Gastrocnemius medialis (tissue), 4 donors: ENCODE results near the gene TSHZ3. TPM values are rescaled to one million over a fixed set of nuclear protein-coding genes. Genes with fewer than 3 reads are reported as not detected.

Experiments
- ATAC-seq, 2 donors: fragments of 150-250 bp; one replicate each; pipeline ENCODE4 v1.9.1; 2016
- DNase-seq, 2 donors: peaks; one replicate each; pipeline ENCODE4 v3.0.0-alpha.2; 2019
- H3K27ac ChIP-seq, 4 donors: fragments of 200-600 bp; sonication (generic); 1 replicate in 1 of 4; 2 replicates in 3 of 4; pipeline ENCODE4 v1.5.1; 2016 to 2018; ENCODE audit warnings: mild to moderate bottlenecking in 2 of 4, moderate library complexity in 1 of 4
- H3K27me3 ChIP-seq, 3 donors: fragments of 200-600 bp; sonication (generic) in 2 of 3; 1 replicate in 1 of 3; 2 replicates in 2 of 3; pipeline versions ENCODE4 v1.5.1 to v1.6.0; 2016 to 2019; ENCODE audit warnings: mild to moderate bottlenecking in 1 of 3, moderate library complexity in 1 of 3
- H3K36me3 ChIP-seq, 2 donors: fragments of 200-600 bp; sonication (generic) in 1 of 2; one replicate each; pipeline ENCODE4 v1.5.1; 2017 to 2018
- H3K4me1 ChIP-seq, 2 donors: fragments of 200-600 bp; sonication (generic) in 1 of 2; one replicate each; pipeline ENCODE4 v1.5.1; 2016 to 2017; ENCODE audit warnings: mild to moderate bottlenecking in 2 of 2
- H3K4me3 ChIP-seq, 4 donors: fragments of 200-600 bp; sonication (generic) in 3 of 4; 1 replicate in 1 of 4; 2 replicates in 3 of 4; pipeline ENCODE4 v1.5.1; 2016 to 2019; ENCODE audit warnings: mild to moderate bottlenecking in 2 of 4
- H3K9me3 ChIP-seq, 3 donors: fragments of 200-600 bp; sonication (generic) in 2 of 3; 1 replicate in 1 of 3; 2 replicates in 2 of 3; pipeline ENCODE4 v1.5.1; 2016 to 2019
- CTCF ChIP-seq, 5 experiments: fragments of 450-650 bp in 3 of 5; fragments of 200-600 bp in 2 of 5; sonication (generic) in 2 of 5; IDR thresholded peaks in 4 of 5; conservative IDR thresholded peaks in 1 of 5; 1 replicate in 4 of 5; 2 replicates in 1 of 5; pipeline ENCODE4 v1.5.1; 2016 to 2019; ENCODE audit warnings: antibody characterized with exemption in 5 of 5, mild to moderate bottlenecking in 3 of 5, moderate library complexity in 3 of 5
- POLR2A ChIP-seq, 2 donors: fragments of 450-650 bp; IDR thresholded peaks; one replicate each; pipeline ENCODE4 v1.6.1; 2017; ENCODE audit warnings: antibody characterized with exemption in 2 of 2, mild to moderate bottlenecking in 2 of 2, moderate library complexity in 2 of 2
- in situ Hi-C, 4 donors: fragments of 200-750 bp; cut with MboI; loops; one replicate each; pipeline versions ENCODE4 v1.15.0 to v1.8.0; 2017; ENCODE audit warnings: low sequenced_read_pairs in 4 of 4
- intact Hi-C: fragments of 100-400 bp; cut with DNase I; formaldehyde crosslinking; loops from one replicate; pipeline ENCODE4 v1.15.1; 2023; ENCODE audit warnings: low total_unique reads
- total RNA-seq, 4 donors: library from RNA; depleted of rRNA; stranded (reverse); fragments of >200 nt; gene quantifications; one replicate each; pipeline versions ENCODE4 v1.1.0 to v1.2.3, GENCODE V29; 2016

Gene TSHZ3
- 1 to 10 TPM; 1.6 to 2.3 (median 1.9) TPM for total RNA-seq

- DNase-seq (peak; percentile 46 to 48), ATAC-seq (peak; percentile 45)
- intact Hi-C loops, result loop anchor here (5.0 kb wide), 1 partner anchor 1233 kb away; the partner anchor contains the start of gene PDCD5
- TF ChIP-seq CTCF (IDR thresholded peaks at IDR 0.05 in 4 of 5, conservative IDR thresholded peaks at IDR 0.05 in 1 of 5), result no peak
- TF ChIP-seq POLR2A (IDR thresholded peaks at IDR 0.05), result peak; percentile 12 to 23
- in situ Hi-C loops, result no loop called here
- Histone ChIP-seq H3K27me3 (peaks cover 20 to 41% (median 24%) of the 10 kb centered on the region in 3 donors), H3K27ac (peak within 1 kb of the TSS; percentile 73 to 83 (median 76)), H3K9me3 (no peaks in the 10 kb centered on the region), H3K4me1 (peaks cover 4 to 22% of the 10 kb centered on the region in 2 donors), H3K36me3 (no peaks in the 10 kb centered on the region), H3K4me3 (peak within 1 kb of the TSS; percentile 71 to 85 (median 73))
Measured at GRCh38 chr19:31349160-31349881, at the start of gene TSHZ3. TSS of gene TSHZ3 (minus strand) at chr19:31349436. CDS start at chr19:31349219, 217 bp downstream.

- no peaks in the 10 kb centered on the region for H3K36me3 ChIP-seq
- no peaks in the 10 kb centered on the region for H3K9me3 ChIP-seq
- TF ChIP-seq CTCF (IDR thresholded peaks at IDR 0.05 in 4 of 5, conservative IDR thresholded peaks at IDR 0.05 in 1 of 5) (no peak), POLR2A (IDR thresholded peaks at IDR 0.05) (no peak)
- ATAC-seq, result no peak
- no peak for DNase-seq
- no peak overlapping the region for H3K27ac ChIP-seq
- intact Hi-C loops, result no loop called here
- H3K4me3 ChIP-seq, result no peak overlapping the region
- in situ Hi-C loops, result no loop called here
- no peaks in the 10 kb centered on the region for H3K27me3 ChIP-seq
- H3K4me1 ChIP-seq, result no peaks in the 10 kb centered on the region
Measured at GRCh38 chr19:31397308-31397707, 48.1 kb upstream of the TSHZ3 start.

- no peaks in the 10 kb centered on the region for H3K36me3 ChIP-seq
- TF ChIP-seq CTCF (IDR thresholded peaks at IDR 0.05 in 4 of 5, conservative IDR thresholded peaks at IDR 0.05 in 1 of 5) (no peak), POLR2A (IDR thresholded peaks at IDR 0.05) (no peak)
- H3K9me3 ChIP-seq, result no peaks in the 10 kb centered on the region
- H3K4me1 ChIP-seq, result no peaks in the 10 kb centered on the region
- ATAC-seq (no peak), DNase-seq (no peak)
- H3K27ac ChIP-seq, result no peak overlapping the region
- H3K4me3 ChIP-seq, result no peak overlapping the region
- in situ Hi-C loops (no loop called here), intact Hi-C loops (no loop called here)
- no peaks in the 10 kb centered on the region for H3K27me3 ChIP-seq
Measured at GRCh38 chr19:31392464-31392863, 43.2 kb upstream of the TSHZ3 start.

- TF ChIP-seq CTCF (IDR thresholded peaks at IDR 0.05 in 4 of 5, conservative IDR thresholded peaks at IDR 0.05 in 1 of 5) (no peak), POLR2A (IDR thresholded peaks at IDR 0.05) (no peak)
- Histone ChIP-seq H3K9me3 (no peaks in the 10 kb centered on the region), H3K4me1 (no peaks in the 10 kb centered on the region), H3K27me3 (no peaks in the 10 kb centered on the region), H3K4me3 (no peak overlapping the region), H3K36me3 (no peaks in the 10 kb centered on the region), H3K27ac (no peak overlapping the region)
- DNase-seq (no peak), ATAC-seq (no peak)
- intact Hi-C loops (no loop called here), in situ Hi-C loops (no loop called here)
Measured at GRCh38 chr19:31391518-31391917, 42.3 kb upstream of the TSHZ3 start.
